Stimulated activated naive B cell treated with anti-CD40 and anti-IgM and Interleukin-4, amounts not matched to agents 10 μg/mL and 1 μg/mL and 100 μg/mL, for 72 hours (primary cell): ENCODE results near the gene ENC1.

Experiments used
- ATAC-seq, 2 donors: fragments of 150-1000 bp; cut with Tn5 transposase; replicated peaks; 2 replicates each; pipeline ENCODE4 v1.10.0; 2021; ENCODE audit warnings: moderate library complexity in 1 of 2
- DNase-seq: peaks from one replicate; pipeline ENCODE4 v3.0.0; 2021
- H3K27ac Mint-ChIP-seq: one replicate; pipeline ENCODE4 v1.8.0; 2022; ENCODE audit warnings: mild to moderate bottlenecking, mixed read lengths
- H3K27me3 Mint-ChIP-seq, 2 donors: one replicate each; pipeline ENCODE4 v1.8.0; 2022; ENCODE audit warnings: mixed read lengths in 2 of 2
- H3K36me3 Mint-ChIP-seq, 2 donors: one replicate each; pipeline ENCODE4 v1.8.0; 2022; ENCODE audit warnings: mixed read lengths in 2 of 2, mild to moderate bottlenecking in 1 of 2
- H3K4me1 Mint-ChIP-seq, 2 donors: one replicate each; pipeline ENCODE4 v1.8.0; 2022; ENCODE audit warnings: mixed read lengths in 2 of 2, mild to moderate bottlenecking in 1 of 2
- H3K4me3 Mint-ChIP-seq, 2 donors: one replicate each; pipeline ENCODE4 v1.8.0; 2022; ENCODE audit warnings: mild to moderate bottlenecking in 2 of 2, mixed read lengths in 2 of 2, moderate library complexity in 1 of 2
- H3K9me3 Mint-ChIP-seq, 2 donors: one replicate each; pipeline ENCODE4 v1.8.0; 2022; ENCODE audit warnings: mixed read lengths in 2 of 2, mild to moderate bottlenecking in 1 of 2

The ENC1 gene

DNA sequence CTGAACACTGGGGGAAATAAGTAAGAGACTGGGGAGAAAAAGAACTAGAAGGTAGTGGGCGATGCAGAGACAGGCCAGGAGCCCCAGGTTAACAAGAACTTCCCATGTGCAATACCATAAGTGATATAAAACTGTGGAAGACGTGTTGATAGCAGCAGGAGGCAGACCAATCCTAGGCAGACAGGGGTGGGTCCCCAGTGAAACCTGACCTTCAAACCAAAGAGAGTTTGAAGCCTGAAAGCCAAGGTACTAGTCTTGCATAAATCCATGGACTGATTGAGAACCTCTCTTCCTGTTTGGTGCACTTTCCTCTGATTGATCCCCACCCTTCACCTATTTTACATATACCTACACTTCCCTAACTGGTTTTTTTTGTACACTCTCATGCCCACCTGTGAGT is 29.3 kb upstream of the ENC1 start:
- H3K4me3 Mint-ChIP-seq: no peak overlapping the region
- DNase-seq (no peak), ATAC-seq (no peak)
- H3K9me3 Mint-ChIP-seq: peaks cover 8 to 9% of the 10 kb centered on the region in 2 donors
- no peaks in the 10 kb centered on the region for H3K4me1 Mint-ChIP-seq
- peaks cover 16 to 33% of the 10 kb centered on the region in 2 donors for H3K27me3 Mint-ChIP-seq
- H3K27ac Mint-ChIP-seq: no peak overlapping the region
- peaks cover 0 to 4% of the 10 kb centered on the region in 2 donors for H3K36me3 Mint-ChIP-seq

GRCh38 chr5:74667396-74667795 is 26.9 kb upstream of the ENC1 start:
- peaks cover 0 to 4% of the 10 kb centered on the region in 2 donors for H3K36me3 Mint-ChIP-seq
- H3K4me1 Mint-ChIP-seq: no peaks in the 10 kb centered on the region
- H3K4me3 Mint-ChIP-seq: no peak overlapping the region
- peaks cover 24 to 41% of the 10 kb centered on the region in 2 donors for H3K27me3 Mint-ChIP-seq
- no peak for DNase-seq
- peaks cover 8 to 9% of the 10 kb centered on the region in 2 donors for H3K9me3 Mint-ChIP-seq
- no peak overlapping the region for H3K27ac Mint-ChIP-seq
- no peak for ATAC-seq

DNA sequence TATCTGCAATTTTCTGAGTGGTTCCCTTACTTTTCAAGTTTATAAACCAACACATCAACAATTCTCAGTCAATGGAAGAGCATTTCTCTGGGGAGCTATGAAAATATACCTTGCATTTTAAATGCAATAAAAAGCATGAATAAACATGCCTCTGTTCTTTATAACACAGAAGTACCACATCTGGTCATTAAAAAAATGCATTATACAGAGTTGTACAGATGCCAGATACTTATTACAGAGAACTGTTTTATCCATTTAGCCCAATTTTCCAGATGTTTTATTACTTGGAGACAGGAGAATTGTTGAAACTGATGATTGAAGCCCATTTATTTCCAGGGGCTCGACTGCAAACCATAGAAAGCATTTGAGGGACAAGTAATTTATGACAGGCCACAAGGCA is 25.3 kb upstream of the ENC1 start:
- ATAC-seq (no peak), DNase-seq (no peak)
- H3K9me3 Mint-ChIP-seq: peaks cover 8 to 9% of the 10 kb centered on the region in 2 donors
- H3K36me3 Mint-ChIP-seq: peaks cover 0 to 4% of the 10 kb centered on the region in 2 donors
- peaks cover 18 to 39% of the 10 kb centered on the region in 2 donors for H3K27me3 Mint-ChIP-seq
- H3K4me3 Mint-ChIP-seq: no peak overlapping the region
- no peak overlapping the region for H3K27ac Mint-ChIP-seq
- no peaks in the 10 kb centered on the region for H3K4me1 Mint-ChIP-seq

DNA sequence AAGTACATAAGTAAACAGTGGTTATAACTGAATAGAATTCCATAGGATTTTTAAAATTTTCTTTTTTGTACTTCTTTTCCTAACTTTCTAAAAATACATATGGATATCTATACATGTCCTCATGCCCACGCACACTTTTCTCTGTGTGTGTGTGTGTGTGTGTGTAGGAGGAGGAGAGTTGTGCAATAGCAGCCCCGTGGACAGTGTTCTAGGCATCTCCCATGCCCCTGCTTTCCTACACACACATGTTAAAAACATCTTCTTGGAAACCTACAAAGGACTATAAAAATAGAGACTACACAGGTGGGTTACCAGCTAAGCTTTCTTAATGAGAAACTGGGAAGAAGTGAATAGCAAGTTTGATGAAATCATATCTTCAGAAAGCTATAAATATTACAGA is 24.7 kb upstream of the ENC1 start:
- Mint-ChIP-seq H3K27ac (no peak overlapping the region), H3K27me3 (peaks cover 22 to 39% of the 10 kb centered on the region in 2 donors)

GRCh38 chr5:74664551-74664950 is 24.0 kb upstream of the ENC1 start:
- no peak for ATAC-seq
- Mint-ChIP-seq H3K36me3 (no peaks in the 10 kb centered on the region), H3K9me3 (peaks cover 2% of the 10 kb centered on the region in 2 donors), H3K27ac (no peak overlapping the region), H3K4me3 (no peak overlapping the region), H3K4me1 (no peaks in the 10 kb centered on the region), H3K27me3 (peaks cover 21 to 39% of the 10 kb centered on the region in 2 donors)
- no peak for DNase-seq

More for the DNA sequence above, 24.7 kb upstream of the ENC1 start:
- no peak overlapping the region for H3K4me3 Mint-ChIP-seq
- H3K9me3 Mint-ChIP-seq: peaks cover 6 to 8% of the 10 kb centered on the region in 2 donors
- no peaks in the 10 kb centered on the region for H3K4me1 Mint-ChIP-seq
- peaks cover 0 to 4% of the 10 kb centered on the region in 2 donors for H3K36me3 Mint-ChIP-seq
- ATAC-seq: no peak
- no peak for DNase-seq

- H3K27ac Mint-ChIP-seq: no peak overlapping the region
- ATAC-seq (no peak), DNase-seq (no peak)
- no peaks in the 10 kb centered on the region for H3K4me1 Mint-ChIP-seq
- no peak overlapping the region for H3K4me3 Mint-ChIP-seq
- H3K36me3 Mint-ChIP-seq: no peaks in the 10 kb centered on the region
- no peaks in the 10 kb centered on the region for H3K9me3 Mint-ChIP-seq
- H3K27me3 Mint-ChIP-seq: peaks cover 29 to 31% of the 10 kb centered on the region in 2 donors
Measured at GRCh38 chr5:74660873-74661272, 20.3 kb upstream of the ENC1 start.

DNA sequence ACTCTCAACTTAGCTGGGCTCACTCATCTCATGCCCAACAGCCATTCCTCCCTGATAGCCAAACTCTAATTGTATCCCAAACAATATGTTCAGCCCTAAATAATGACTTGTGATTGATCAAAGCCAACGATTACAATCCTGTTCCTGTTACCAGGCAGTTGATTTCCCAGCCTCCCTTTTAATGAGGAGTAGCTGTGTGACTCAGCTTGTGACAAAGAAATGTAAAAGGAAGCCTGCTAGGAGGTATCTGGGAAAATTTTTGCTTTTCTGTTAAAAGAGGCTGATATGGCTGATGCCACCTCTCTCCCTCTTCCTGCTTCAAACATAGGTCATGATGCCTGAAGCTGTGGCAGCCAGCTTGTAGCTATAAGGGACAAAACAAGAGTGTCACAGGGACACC is 19.6 kb upstream of the ENC1 start:
- H3K9me3 Mint-ChIP-seq: no peaks in the 10 kb centered on the region
- H3K4me1 Mint-ChIP-seq: no peaks in the 10 kb centered on the region
- no peak overlapping the region for H3K27ac Mint-ChIP-seq
- H3K27me3 Mint-ChIP-seq: peaks cover 29 to 31% of the 10 kb centered on the region in 2 donors
- no peak for ATAC-seq
- no peak overlapping the region for H3K4me3 Mint-ChIP-seq
- no peaks in the 10 kb centered on the region for H3K36me3 Mint-ChIP-seq
- DNase-seq: no peak

- Mint-ChIP-seq H3K9me3 (no peaks in the 10 kb centered on the region), H3K27ac (no peak overlapping the region), H3K4me3 (no peak overlapping the region), H3K36me3 (no peaks in the 10 kb centered on the region), H3K4me1 (no peaks in the 10 kb centered on the region), H3K27me3 (peaks cover 25 to 29% of the 10 kb centered on the region in 2 donors)
- ATAC-seq (no peak), DNase-seq (no peak)
Measured at GRCh38 chr5:74659172-74659571, 18.6 kb upstream of the ENC1 start.

- H3K4me3 Mint-ChIP-seq: no peak overlapping the region
- peaks cover 20% of the 10 kb centered on the region in 2 donors for H3K27me3 Mint-ChIP-seq
- H3K9me3 Mint-ChIP-seq: no peaks in the 10 kb centered on the region
- no peaks in the 10 kb centered on the region for H3K36me3 Mint-ChIP-seq
- ATAC-seq: no peak
- H3K27ac Mint-ChIP-seq: no peak overlapping the region
- no peak for DNase-seq
- no peaks in the 10 kb centered on the region for H3K4me1 Mint-ChIP-seq
Measured at GRCh38 chr5:74657165-74657564, 16.6 kb upstream of the ENC1 start.

GRCh38 chr5:74655716-74656115 is 15.2 kb upstream of the ENC1 start:
- Mint-ChIP-seq H3K4me3 (no peak overlapping the region), H3K4me1 (no peaks in the 10 kb centered on the region), H3K36me3 (no peaks in the 10 kb centered on the region), H3K27ac (no peak overlapping the region), H3K27me3 (peaks cover 15 to 17% of the 10 kb centered on the region in 2 donors), H3K9me3 (no peaks in the 10 kb centered on the region)
- ATAC-seq (no peak), DNase-seq (no peak)

DNA sequence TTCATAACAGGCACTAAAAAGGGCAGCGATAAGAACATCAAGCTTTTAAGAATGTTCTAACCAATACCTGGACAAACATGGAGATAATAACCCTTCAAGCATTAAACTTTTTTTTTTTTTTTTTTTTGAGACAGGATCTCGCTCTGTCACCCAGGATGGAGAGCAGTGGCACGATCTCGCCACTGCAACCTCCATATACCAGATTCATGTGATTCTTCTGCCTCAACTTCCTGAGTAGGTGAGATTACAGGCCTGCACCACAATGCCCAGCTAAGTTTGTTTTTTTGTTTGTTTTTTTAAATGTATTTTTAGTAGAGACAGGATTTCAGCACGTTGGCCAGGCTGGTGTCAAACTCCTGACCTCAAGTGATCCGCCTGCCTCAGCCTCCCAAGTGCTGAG is 14.7 kb upstream of the ENC1 start:
- H3K4me1 Mint-ChIP-seq: no peaks in the 10 kb centered on the region

DNA sequence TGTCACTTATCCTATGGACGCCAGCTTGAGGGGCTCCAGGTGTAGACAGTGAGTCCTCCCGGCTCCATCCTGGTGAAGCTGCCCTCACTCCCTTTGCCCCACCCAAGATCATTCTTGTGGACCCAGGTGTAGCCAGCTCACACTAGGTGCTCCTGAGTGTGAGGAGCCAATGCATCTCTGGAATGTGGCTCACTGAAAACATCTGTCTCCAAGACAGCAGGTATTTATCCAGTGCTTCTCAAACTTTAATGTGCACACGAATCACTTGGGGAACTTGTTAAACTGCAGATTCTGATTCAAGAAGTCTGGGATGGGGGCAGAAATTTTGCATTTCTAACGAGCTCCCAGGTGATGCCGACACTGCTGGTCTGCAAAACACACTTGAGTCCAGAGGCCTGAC is 13.5 kb upstream of the ENC1 start:
- no peak overlapping the region for H3K27ac Mint-ChIP-seq
- H3K9me3 Mint-ChIP-seq: no peaks in the 10 kb centered on the region
- H3K36me3 Mint-ChIP-seq: no peaks in the 10 kb centered on the region
- H3K4me1 Mint-ChIP-seq: no peaks in the 10 kb centered on the region
- no peak overlapping the region for H3K4me3 Mint-ChIP-seq
- DNase-seq (no peak), ATAC-seq (no peak)
- H3K27me3 Mint-ChIP-seq: peaks cover 11 to 13% of the 10 kb centered on the region in 2 donors

More for the DNA sequence above, 14.7 kb upstream of the ENC1 start:
- H3K27me3 Mint-ChIP-seq: peaks cover 17 to 19% of the 10 kb centered on the region in 2 donors
- no peak overlapping the region for H3K4me3 Mint-ChIP-seq
- no peak overlapping the region for H3K27ac Mint-ChIP-seq
- H3K36me3 Mint-ChIP-seq: no peaks in the 10 kb centered on the region
- ATAC-seq (no peak), DNase-seq (no peak)
- H3K9me3 Mint-ChIP-seq: no peaks in the 10 kb centered on the region

DNA sequence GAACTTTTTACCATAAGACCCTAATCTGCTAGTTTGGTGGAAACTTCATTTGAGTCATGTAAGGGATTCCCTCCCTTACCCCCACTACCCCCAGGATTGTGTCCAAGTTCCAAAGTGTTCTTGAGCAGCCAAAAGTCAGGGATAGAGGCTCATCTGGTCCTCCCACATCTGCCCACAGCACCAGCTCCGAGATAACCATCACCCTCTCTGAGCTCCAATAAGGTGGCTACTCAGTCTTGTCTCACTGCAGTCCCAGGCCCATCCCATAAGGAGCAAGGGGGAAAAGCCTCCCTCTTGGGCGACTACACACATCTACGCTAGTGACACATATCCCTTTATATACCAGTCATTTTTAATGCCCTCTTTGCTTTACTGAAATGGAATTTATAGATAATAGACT is 12.0 kb upstream of the ENC1 start:
- H3K4me3 Mint-ChIP-seq: no peak overlapping the region
- H3K9me3 Mint-ChIP-seq: no peaks in the 10 kb centered on the region
- ATAC-seq (no peak), DNase-seq (no peak)
- H3K27ac Mint-ChIP-seq: no peak overlapping the region
- peaks cover 10 to 11% of the 10 kb centered on the region in 2 donors for H3K27me3 Mint-ChIP-seq
- no peaks in the 10 kb centered on the region for H3K4me1 Mint-ChIP-seq
- no peaks in the 10 kb centered on the region for H3K36me3 Mint-ChIP-seq

DNA sequence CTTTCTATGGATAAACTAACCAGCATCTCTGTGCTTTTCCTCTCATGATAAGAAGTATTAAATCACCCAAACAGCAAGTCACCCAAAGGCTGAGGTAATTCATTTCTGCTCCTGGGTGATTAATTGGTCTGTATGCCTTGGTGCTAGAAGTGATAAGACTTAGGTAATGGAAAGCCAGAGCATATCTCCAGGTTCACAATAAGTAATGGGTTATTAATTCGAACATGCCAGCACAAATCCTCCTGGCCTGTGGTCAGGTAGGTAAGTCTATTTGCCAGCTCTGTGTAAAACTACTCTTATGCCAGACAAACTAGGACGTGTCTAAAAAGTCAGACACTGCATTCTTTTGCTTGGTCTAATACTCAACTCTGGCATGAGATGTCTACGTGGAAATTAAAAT is 11.2 kb upstream of the ENC1 start:
- H3K4me3 Mint-ChIP-seq: no peak overlapping the region
- DNase-seq: no peak
- ATAC-seq: no peak
- no peaks in the 10 kb centered on the region for H3K36me3 Mint-ChIP-seq
- H3K27ac Mint-ChIP-seq: no peak overlapping the region
- peaks cover 4 to 5% of the 10 kb centered on the region in 2 donors for H3K27me3 Mint-ChIP-seq
- no peaks in the 10 kb centered on the region for H3K9me3 Mint-ChIP-seq
- H3K4me1 Mint-ChIP-seq: no peaks in the 10 kb centered on the region

DNA sequence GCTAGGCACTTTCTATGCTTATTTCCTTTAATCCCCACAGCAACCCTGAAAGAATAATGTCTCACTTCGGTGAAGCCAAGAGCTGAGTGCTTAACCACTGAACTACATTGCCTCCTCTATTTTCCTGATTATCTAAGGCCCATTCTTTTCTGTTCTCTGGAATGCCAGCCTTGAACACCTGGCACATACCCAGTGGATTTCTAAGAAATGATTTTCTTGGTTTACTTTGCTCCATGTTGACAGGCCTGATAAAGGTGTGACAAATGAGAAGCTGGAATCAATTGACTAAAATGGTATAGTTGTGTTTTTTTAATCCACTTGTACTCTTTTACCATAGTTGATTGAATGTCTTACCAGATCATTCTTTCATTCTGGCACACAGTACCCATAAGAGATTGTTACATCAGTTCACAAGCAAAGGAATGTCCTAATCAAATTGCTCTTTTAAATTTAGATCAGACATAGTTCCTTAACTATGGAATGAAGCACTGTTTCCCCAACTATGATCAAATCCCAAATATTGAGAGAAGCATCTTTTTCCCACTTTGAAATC is 9.0 kb upstream of the ENC1 start:
- ATAC-seq: no peak
- no peak overlapping the region for H3K27ac Mint-ChIP-seq
- H3K4me3 Mint-ChIP-seq: no peak overlapping the region
- no peaks in the 10 kb centered on the region for H3K9me3 Mint-ChIP-seq
- peaks cover 4 to 5% of the 10 kb centered on the region in 2 donors for H3K27me3 Mint-ChIP-seq
- DNase-seq: no peak
- no peaks in the 10 kb centered on the region for H3K36me3 Mint-ChIP-seq
- no peaks in the 10 kb centered on the region for H3K4me1 Mint-ChIP-seq
